ENCODE results near the gene E4F1. TPM values are rescaled to one million over a fixed set of nuclear protein-coding genes. Genes with fewer than 3 reads are reported as not detected.

E4F1 gene
- total RNA-seq, 6 experiments from 2014 or later: 8.9 to 11.3 (median 10.4) TPM

DNA sequence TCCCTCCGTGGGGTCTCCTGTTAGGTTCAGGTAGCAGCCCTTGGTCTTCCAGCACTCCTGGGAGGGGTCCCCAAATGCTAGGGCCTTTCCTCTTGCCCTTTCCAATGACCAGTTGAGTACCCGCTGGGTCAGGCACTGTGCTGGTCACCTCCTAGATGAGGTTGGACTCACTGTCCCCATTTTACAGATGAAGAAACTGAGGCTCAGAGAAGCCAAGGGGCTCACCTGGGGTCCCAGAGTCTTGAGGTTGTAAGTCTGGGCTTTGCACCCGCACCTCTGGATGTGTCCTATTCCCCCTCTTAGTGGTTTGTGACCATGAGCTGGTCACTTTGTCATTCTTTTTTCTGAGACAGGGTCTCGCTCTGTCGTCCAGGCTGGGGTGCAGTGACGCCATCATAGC, 25.6 kb upstream of the E4F1 start:
- no peak overlapping the region for H3K27ac ChIP-seq
- DNase-seq (no peak), ATAC-seq (no peak)
- no peaks in the 10 kb centered on the region for H3K9me3 ChIP-seq
- intact Hi-C loops (cut with DNase I): loop anchor here (10.0 kb wide), 1 partner anchor 307 kb away; no protein-coding TSS in a partner anchor
- TF ChIP-seq CTCF (IDR thresholded peaks at IDR 0.05) (no peak), POLR2A (IDR thresholded peaks at IDR 0.05) (no peak)
- H3K36me3 ChIP-seq: no peaks in the 10 kb centered on the region
- no peak overlapping the region for H3K4me3 ChIP-seq
- H3K27me3 ChIP-seq: peaks cover 0 to 11% of the 10 kb centered on the region in 2 donors
- WGBS (ENCODE audit: insufficient coverage, low coverage, low lambda C conversion rate, missing lambda C conversion rate): 50% methylated on average over 2 of the region's 6 CpGs
- peaks cover 0 to 10% (median 0%) of the 10 kb centered on the region in 4 donors for H3K4me1 ChIP-seq

- H3K36me3 ChIP-seq: no peaks in the 10 kb centered on the region
- no peaks in the 10 kb centered on the region for H3K9me3 ChIP-seq
- no peak overlapping the region for H3K27ac ChIP-seq
- 52% methylated on average over 4 of the region's 4 CpGs for WGBS (ENCODE audit: insufficient coverage, low coverage, low lambda C conversion rate, missing lambda C conversion rate)
- intact Hi-C loops (cut with DNase I): loop anchor here (10.0 kb wide), 1 partner anchor 307 kb away; no protein-coding TSS in a partner anchor
- DNase-seq (no peak), ATAC-seq (no peak)
- peaks cover 0 to 10% (median 0%) of the 10 kb centered on the region in 4 donors for H3K4me1 ChIP-seq
- TF ChIP-seq POLR2A (IDR thresholded peaks at IDR 0.05): no peak
- no peak for TF ChIP-seq CTCF (IDR thresholded peaks at IDR 0.05)
- no peak overlapping the region for H3K4me3 ChIP-seq
- H3K27me3 ChIP-seq: peaks cover 0 to 11% of the 10 kb centered on the region in 2 donors
These were observed 25.1 kb upstream of the E4F1 start for GRCh38 chr16:2198283-2198682.

GRCh38 chr16:2199095-2199494, 24.3 kb upstream of the E4F1 start:
- H3K27me3 ChIP-seq: peaks cover 0 to 11% of the 10 kb centered on the region in 2 donors
- no peak for TF ChIP-seq POLR2A (IDR thresholded peaks at IDR 0.05)
- TF ChIP-seq CTCF (IDR thresholded peaks at IDR 0.05): no peak
- no peaks in the 10 kb centered on the region for H3K9me3 ChIP-seq
- no peak for ATAC-seq
- intact Hi-C loops (cut with DNase I): loop anchor here (10.0 kb wide), 1 partner anchor 306 kb away; no protein-coding TSS in a partner anchor
- no peaks in the 10 kb centered on the region for H3K36me3 ChIP-seq
- H3K4me1 ChIP-seq: peaks cover 0 to 10% (median 0%) of the 10 kb centered on the region in 4 donors
- no peak for DNase-seq
- no peak overlapping the region for H3K4me3 ChIP-seq
- WGBS (ENCODE audit: insufficient coverage, low coverage, low lambda C conversion rate, missing lambda C conversion rate): 53% methylated on average over 2 of the region's 5 CpGs
- no peak overlapping the region for H3K27ac ChIP-seq

DNA sequence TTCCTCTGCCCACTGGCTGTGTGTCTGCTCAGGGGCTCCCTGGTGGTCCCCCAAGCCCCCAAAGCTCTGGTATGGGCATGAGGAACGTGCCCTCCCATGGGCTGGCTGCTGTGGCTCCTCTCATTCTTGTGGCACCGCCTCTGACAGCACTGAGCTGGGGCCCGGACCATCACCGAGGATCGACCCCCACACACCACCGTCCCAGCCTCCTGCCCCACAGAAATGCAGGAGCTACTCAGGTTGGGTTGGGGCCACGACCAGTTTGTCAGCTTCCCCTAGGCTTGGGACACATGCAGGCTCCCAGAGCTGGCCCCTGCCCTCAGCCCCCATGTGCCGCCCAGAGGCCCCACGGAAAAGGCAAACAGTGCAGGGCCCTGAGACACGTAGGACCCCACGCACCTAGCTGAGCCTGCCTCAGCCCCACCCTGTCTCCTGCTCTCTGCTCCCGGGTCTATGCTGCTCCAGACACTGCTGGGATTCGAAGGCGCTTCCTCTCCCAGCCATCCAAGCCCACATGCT, 23.7 kb upstream of the E4F1 start:
- DNase-seq (no peak), ATAC-seq (no peak)
- H3K4me1 ChIP-seq: peaks cover 0 to 11% (median under 1%) of the 10 kb centered on the region in 4 donors
- H3K9me3 ChIP-seq: no peaks in the 10 kb centered on the region
- no peaks in the 10 kb centered on the region for H3K36me3 ChIP-seq
- H3K27ac ChIP-seq: no peak overlapping the region
- TF ChIP-seq CTCF (IDR thresholded peaks at IDR 0.05): no peak
- TF ChIP-seq POLR2A (IDR thresholded peaks at IDR 0.05): no peak
- no CpG with 5 or more reads among the region's 14 CpGs for WGBS (ENCODE audit: insufficient coverage, low coverage, low lambda C conversion rate, missing lambda C conversion rate)
- intact Hi-C loops (cut with DNase I): loop anchor here (10.0 kb wide), 1 partner anchor 305 kb away; no protein-coding TSS in a partner anchor
- H3K27me3 ChIP-seq: peaks cover 0 to 11% of the 10 kb centered on the region in 2 donors
- H3K4me3 ChIP-seq: no peak overlapping the region
